ENCODE data around the gene MYLK.

Gene MYLK

GRCh38 chr3:123790254-123791072 lies 93.7 kb downstream of the MYLK start:
- DNase-seq: peak; percentile 80

- DNase-seq: peak; percentile 97
Measured at GRCh38 chr3:123789760-123790159, 94.4 kb downstream of the MYLK start.

DNA sequence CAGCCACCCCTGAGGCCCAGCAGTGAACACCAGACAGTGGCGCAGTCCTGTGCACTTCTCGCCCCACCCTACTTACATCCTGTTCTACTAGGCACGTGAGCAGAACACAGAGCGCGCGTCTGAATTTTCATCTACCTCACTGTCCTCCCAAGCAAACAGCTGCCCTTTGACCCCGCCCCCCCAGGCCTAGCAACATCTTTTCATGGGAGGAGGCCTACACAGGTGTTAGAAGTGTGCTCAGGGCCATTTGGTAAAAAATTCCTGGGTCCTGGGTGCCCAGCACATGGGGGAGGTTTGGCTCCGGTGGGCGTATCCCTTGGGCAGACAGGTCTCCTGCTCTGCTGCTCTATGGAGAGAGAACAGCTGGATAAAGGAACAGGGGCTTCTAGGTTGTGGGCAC lies 95.0 kb downstream of the MYLK start:
- no peak for DNase-seq

DNA sequence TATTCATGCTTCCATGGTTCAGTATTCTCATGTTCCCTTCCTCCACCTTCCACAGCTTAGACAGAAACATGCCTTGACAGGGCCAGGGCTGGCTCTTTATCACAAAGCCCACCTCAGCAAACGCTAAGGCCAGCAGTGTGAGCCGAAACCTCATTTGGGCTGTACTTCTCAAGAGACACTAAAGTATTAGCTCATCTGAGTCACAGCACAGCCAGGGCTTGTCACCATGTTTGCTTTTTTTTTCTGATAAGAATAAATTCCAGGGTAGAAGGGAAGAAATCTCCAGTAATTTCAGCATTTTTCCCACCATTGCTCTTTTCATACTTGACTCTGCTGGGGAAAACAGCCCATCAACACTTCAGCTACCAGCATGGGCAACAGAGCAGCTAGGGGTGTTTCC lies 95.4 kb downstream of the MYLK start:
- peak; percentile 37 for DNase-seq

- DNase-seq: no peak
Measured at GRCh38 chr3:123787133-123787532, 97.0 kb downstream of the MYLK start.

DNA sequence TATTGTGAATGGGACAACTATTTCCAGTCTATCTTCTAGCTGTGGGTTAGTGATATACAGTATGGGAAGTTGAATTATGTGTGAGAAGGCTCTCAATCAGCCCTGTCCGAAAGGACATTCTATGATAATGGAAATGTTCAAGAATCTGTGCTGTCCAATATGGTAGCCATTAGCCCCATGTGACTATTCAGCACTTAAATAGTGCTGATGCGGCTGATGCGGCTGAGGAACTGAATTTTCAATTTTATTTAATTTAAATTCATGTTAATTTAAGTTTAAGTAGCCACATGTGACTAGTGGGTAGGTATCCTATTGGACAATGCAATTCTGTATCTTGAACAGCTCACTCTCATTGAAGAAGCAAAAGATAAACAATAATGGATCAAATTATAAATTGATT lies 98.5 kb downstream of the MYLK start:
- no peak for DNase-seq

- DNase-seq: no peak
Measured at GRCh38 chr3:123783811-123784210, 100.3 kb downstream of the MYLK start.

DNA sequence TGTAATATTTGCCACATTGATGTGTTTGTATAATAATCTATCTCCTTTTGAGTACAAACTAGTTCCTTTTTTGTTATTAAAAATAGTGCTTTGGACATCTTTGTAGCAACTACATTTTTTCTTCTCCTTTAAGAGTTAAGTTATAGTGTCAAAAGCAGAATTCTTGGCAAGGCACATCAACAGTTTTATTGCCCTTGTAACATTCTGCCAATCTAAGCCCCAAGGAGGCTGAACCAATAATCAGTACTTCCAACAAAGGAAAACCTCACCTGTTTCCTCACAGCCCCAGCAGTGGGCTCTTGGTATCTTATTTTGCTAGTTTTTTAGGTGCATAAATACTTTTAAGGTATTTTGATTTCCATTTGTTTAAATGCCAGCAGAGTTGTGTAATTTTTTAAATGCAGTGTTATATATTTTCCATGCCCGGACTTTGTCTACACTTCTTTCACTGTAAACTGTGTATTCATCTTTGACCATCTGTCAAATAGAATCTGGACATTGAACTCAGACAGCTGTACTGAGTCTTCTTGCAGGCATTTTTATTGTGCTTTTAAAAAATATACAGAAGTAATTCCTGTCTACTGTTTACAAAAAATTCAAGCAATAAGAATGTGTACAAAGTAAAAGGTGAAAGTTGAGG lies 101.0 kb downstream of the MYLK start:
- DNase-seq: no peak

- no peak for DNase-seq
Measured at GRCh38 chr3:123782488-123782887, 101.6 kb downstream of the MYLK start.

- DNase-seq: peak; percentile 73
Measured at GRCh38 chr3:123781571-123782275, 102.4 kb downstream of the MYLK start.

DNA sequence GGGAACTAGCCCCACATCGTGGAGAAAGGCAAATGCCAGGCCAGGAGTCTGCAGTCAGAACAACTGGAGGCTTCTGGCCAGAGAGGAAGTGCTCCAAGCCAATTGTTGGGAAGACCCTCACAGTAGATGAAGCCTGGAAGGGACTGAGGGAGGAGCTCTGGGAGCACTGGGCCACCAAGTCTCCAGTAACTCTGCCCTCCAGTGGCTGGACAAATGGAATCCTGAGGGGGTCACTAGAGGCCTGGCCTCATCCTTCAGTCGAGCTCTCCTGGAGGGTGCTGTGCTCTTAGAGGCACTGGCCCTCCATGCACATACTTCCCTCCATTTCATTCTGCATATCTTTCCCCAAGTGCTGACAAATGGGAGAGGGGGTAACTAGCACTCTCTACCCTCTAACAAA lies 103.0 kb downstream of the MYLK start:
- no peak for DNase-seq

DNA sequence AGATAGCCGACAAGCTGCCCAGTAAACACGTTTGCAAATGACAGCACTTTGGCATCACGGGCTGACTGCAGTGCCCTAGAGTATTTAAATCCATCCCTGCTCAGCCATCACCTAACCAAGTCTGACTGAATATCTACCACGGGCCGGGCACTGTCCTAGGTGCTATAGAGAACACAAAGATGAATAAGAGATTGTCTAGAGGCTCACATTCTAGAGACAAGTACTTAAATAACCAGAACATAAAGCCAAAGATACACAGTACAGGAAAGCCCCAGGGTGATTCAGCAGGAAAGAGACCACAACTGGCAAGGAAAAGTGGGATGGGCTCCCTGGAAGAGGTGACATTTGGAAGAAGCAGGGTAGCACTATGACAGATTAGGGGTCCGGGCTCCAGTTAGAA lies 103.5 kb downstream of the MYLK start:
- DNase-seq: peak; percentile 48

DNA sequence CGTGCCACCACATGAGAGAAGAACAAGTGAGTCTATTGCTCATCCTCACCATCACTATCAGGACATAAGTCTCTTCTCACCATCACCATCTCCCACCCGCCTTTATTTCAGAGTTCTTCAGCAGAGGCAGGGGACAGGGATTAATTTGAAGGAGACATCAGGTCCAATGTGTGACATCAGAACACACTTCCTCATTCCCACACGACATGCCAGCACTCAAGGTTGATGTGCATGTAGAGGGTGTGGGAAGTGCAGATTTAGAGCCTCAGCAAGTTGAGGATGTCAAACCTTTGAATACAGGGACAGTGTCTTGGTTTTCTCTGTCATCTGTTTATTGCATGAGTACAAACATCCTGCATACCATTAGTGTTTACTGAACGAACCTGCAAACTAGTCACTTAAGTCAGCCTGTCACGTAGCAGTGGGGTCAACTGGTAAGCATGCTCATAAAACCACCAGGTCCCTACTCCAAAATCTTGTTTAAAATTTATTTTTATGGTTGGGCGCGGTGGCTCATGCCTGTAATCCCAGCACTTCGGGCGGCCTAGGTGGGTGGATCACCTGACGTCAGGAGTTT lies 104.4 kb downstream of the MYLK start:
- DNase-seq: no peak

- no peak for DNase-seq
Measured at GRCh38 chr3:123778991-123779622, 105.0 kb downstream of the MYLK start.

DNA sequence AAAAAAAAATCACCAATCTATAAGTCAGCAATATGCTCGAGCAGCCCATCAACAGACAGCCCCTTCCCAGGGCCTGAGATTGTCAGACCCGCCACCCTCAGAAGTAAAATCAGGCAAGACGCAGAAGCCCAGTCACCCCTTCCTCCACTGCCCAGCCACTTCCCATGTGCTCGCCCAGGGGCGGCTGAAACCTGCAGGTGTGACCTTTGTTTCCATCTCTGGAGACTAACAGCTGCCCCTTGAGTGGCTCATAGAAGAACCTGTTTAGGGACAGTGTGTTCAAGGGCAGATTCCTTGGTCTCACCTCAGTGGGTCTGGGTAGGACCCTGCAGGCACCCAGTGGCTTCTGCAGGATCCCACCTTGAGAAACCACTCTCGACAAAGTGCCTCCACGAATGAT lies 105.6 kb downstream of the MYLK start:
- no peak for DNase-seq

GRCh38 chr3:123776071-123776782 lies 107.9 kb downstream of the MYLK start:
- DNase-seq: no peak

DNA sequence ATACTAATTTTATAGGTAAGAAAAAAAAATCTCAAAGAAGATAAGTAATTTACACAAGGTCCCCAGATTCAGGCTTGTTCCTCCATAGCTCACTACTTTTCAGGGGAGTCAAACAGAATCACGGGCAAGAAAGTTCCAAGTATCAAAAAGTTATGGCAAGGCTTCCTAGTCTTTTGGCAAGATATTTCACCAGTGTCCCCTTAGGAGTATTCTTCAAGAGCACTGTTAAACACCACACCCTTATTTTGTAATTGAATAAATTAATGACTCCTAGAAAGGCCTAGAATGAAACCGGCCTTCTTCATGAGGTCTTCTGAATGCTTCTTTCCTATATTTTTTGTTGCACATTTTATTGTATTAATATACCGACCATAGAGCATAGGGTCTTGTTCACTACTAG lies 109.7 kb downstream of the MYLK start:
- DNase-seq: no peak

DNA sequence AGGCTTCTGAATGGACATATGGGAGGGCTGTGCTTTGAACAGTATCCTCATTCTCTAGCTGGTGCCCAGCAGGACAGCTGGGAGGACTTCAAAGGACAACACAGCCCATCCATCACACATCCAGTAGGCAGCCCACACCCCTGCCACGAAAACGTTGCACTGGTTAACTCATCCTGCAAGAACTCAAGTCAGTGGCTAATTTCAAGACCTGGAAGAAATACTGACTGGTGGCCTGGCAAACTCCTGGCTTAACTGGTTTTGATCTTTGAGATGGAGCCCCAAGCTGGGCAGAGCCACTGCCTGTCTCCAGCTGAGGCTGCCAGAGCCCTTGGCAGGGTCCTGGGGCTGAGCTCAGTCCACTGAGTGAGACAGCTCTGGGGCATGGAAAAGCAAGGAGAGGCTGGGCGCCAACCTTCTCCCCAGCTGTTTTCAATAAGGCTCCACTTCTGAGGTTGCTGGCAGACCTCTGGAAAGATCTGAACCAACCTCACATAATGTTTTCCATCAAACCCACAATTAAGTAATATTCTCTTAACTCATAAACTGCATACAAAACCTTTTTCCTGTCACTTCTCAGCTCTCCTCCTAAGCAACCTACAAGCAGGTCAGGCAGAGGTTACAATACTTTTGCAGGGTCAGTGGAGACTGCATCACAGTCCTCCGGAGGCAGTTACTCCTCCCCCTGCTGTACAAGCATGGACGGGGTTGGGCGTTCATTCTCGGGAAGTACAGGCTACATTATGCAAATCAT lies 110.3 kb downstream of the MYLK start:
- peak; percentile 80 for DNase-seq

DNA sequence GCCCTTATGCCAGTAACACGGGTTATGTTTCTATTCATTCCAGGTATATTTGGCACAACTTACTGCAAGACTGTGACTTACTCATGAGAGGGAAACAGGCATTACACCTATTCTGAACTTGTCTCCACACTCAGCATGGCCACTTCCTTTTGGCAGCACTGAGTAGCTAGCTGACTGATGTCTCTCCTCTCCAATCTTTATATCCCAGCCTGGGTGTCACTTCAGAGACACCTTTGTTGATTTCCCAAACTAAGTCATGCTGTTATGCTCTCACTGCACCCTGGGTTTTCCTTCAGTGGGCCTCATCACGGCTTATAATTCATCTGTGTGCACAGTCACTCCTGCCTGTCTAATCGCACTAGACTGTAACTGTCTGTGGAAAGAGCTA lies 114.8 kb downstream of the MYLK start:
- no peak for DNase-seq

GRCh38 chr3:123768480-123769355 lies 115.4 kb downstream of the MYLK start:
- DNase-seq: no peak

Measured in EL (cell line).